Muscle layer of colon (tissue), 2 donors: Measurements from ENCODE around the gene ZAR1.

Source experiments
- H3K27ac ChIP-seq: one replicate; pipeline ENCODE4 v1.7.0; 2013; ENCODE audit warnings: low read depth, mild to moderate bottlenecking, low read length, moderate library complexity
- H3K27me3 ChIP-seq, 2 donors: one replicate each; pipeline ENCODE4 v1.7.0; 2013; ENCODE audit warnings: low read length in 2 of 2, mild to moderate bottlenecking in 2 of 2; ENCODE audit not compliant: insufficient read depth in 2 of 2, control insufficient read depth in 1 of 2
- H3K36me3 ChIP-seq: one replicate; pipeline ENCODE4 v1.7.0; 2013; ENCODE audit warnings: mild to moderate bottlenecking, low read length; ENCODE audit not compliant: insufficient read depth
- H3K4me1 ChIP-seq: one replicate; pipeline ENCODE4 v1.7.0; 2013; ENCODE audit warnings: mild to moderate bottlenecking, low read length; ENCODE audit not compliant: insufficient read depth
- H3K4me3 ChIP-seq, 2 donors: one replicate each; pipeline ENCODE4 v1.7.0; 2013; ENCODE audit warnings: low read length in 2 of 2, low read depth in 1 of 2, mild to moderate bottlenecking in 1 of 2, moderate library complexity in 1 of 2
- H3K9ac ChIP-seq: one replicate; pipeline ENCODE4 v1.7.0; 2013; ENCODE audit warnings: low read length
- H3K9me3 ChIP-seq: one replicate; pipeline ENCODE4 v1.7.0; 2013; ENCODE audit warnings: mild to moderate bottlenecking, low read length
- donor health status: abdominal sarcoma.
- donor health status: Adenocarcinoma of cecum.

ZAR1 gene

GRCh38 chr4:48491514-48492176 is 1.6 kb downstream of the ZAR1 start:
- Histone ChIP-seq H3K27ac (no peak overlapping the region), H3K27me3 (peaks cover 20 to 42% of the 10 kb centered on the region in 2 donors), H3K36me3 (no peaks in the 10 kb centered on the region), H3K4me1 (no peaks in the 10 kb centered on the region), H3K9ac (no peak overlapping the region), H3K9me3 (no peaks in the 10 kb centered on the region), H3K4me3 (no peak overlapping the region)

DNA sequence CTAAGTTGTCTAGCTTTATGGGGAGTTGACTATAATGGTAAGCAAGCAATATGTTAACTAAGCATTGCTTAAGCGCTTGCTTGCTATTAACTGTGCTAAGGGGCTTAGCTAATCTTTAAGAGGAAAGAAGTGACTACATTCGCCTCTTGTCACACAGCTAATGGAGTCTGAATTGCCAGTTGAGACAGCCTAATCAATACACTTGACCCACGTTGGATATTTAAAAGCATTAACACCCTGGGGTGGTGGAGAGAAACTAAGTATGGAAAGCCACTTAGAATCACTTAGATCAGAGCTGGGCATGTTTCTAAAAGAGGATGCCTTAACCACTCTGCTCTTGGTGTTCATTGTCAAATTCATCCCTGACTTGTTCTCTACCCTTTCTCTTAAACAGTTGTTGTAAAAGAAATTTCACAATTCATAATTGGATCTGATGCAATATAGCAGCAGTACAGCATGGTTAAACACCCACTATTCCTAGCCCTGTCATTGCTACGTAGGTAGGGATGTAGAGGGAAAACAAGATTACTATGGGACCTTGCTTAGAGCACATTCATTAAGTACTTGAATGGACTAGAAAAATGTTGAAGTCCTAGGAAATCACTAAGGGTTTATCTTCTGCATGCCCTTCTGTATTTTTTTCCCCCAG is 3.5 kb downstream of the ZAR1 start:
- Histone ChIP-seq H3K9me3 (no peaks in the 10 kb centered on the region), H3K4me3 (no peak overlapping the region), H3K36me3 (no peaks in the 10 kb centered on the region), H3K4me1 (no peaks in the 10 kb centered on the region), H3K27ac (no peak overlapping the region), H3K9ac (no peak overlapping the region), H3K27me3 (peaks cover 13 to 34% of the 10 kb centered on the region in 2 donors)

- no peak overlapping the region for H3K4me3 ChIP-seq
- peaks cover 11% of the 10 kb centered on the region for H3K36me3 ChIP-seq
- no peak overlapping the region for H3K9ac ChIP-seq
- no peaks in the 10 kb centered on the region for H3K9me3 ChIP-seq
- no peaks in the 10 kb centered on the region for H3K4me1 ChIP-seq
- peaks cover 0 to 11% of the 10 kb centered on the region in 2 donors for H3K27me3 ChIP-seq
- H3K27ac ChIP-seq = no peak overlapping the region
Observed at GRCh38 chr4:48495941-48496340, 5.9 kb downstream of the ZAR1 start.

DNA sequence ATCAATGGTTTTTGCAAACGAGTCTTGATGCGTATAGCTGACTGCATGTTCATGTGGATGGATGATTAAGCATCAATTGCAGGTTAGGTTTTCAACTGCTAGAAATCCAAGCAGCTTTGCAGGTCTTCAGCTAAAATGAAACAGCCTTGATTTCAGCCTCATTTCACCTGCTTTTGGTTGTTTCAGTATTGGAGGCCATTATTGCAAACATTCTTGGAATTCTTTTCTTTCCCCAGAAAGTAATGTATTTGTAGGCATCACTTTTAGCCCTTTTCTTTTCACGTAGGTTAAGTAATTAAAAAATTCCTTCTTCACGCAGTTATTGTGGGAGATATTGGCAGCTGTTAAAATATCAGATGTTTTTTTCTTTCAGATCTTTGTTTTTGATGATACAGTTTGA is 8.8 kb downstream of the ZAR1 start:
- H3K27ac ChIP-seq = no peak overlapping the region
- H3K27me3 ChIP-seq = no peaks in the 10 kb centered on the region
- peaks cover 11% of the 10 kb centered on the region for H3K36me3 ChIP-seq
- H3K9ac ChIP-seq = no peak overlapping the region
- no peaks in the 10 kb centered on the region for H3K9me3 ChIP-seq
- no peaks in the 10 kb centered on the region for H3K4me1 ChIP-seq
- H3K4me3 ChIP-seq = no peak overlapping the region

DNA sequence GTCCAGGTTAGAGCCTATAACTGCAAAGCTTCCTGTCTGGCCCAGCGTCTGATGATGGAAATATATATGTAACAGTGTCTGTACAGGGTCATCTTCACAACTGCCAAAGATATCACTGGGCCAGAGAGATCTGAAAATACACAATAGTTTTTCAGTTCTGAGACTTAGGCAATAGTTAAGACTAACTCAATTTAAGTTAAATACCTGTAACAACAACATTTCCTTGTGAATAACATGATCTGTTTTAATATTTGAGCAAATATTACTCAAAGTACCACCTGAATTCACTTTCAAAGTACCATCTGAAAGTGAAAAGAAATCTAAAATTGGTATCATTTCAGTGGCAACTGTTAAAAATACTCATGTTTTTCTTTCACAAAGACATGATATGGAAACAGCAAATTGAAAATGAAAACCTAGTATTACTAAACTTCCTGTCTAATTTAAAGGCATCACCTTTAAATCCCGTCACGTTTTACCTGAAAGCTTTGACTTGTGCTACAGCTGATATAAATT is 9.6 kb downstream of the ZAR1 start:
- H3K36me3 ChIP-seq = peaks cover 11% of the 10 kb centered on the region
- no peaks in the 10 kb centered on the region for H3K4me1 ChIP-seq
- H3K27ac ChIP-seq = no peak overlapping the region
- no peak overlapping the region for H3K9ac ChIP-seq
- H3K27me3 ChIP-seq = no peaks in the 10 kb centered on the region
- H3K4me3 ChIP-seq = no peak overlapping the region
- H3K9me3 ChIP-seq = no peaks in the 10 kb centered on the region

DNA sequence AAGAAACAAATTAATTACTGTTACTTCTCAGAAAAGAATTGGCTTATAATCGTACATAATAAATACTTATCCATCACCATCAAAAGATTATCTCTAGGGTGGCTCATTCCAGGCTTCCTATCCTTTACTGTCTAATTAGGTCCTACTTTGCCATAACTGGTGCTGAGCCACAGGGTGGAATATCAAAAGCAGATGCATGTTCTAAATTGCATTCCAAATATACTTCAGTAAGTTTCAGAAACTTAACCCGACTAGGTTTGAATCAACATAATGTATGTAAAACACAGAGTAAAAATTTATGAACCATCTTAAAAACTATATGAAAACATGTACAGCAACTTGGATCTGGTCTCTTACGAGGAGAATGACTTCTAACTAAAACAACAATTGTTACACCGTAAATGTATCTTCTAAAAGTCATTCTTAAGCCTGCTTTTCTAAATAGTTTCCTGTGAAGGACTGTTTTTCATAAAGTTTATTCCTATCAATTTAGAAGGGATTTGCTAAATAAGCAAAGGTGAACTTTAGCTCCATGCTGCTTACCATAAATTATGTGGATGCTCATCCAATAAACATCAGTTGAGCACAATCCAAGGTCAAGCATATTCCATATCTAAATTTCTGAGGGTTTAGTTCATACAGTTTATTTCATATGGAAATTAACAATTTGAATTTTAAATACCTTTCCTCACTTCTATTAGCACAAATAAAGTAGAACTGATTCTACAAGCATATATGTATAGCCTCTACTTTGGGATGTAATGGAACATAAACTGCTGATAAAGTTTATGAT is 13.4 kb downstream of the ZAR1 start:
- Histone ChIP-seq H3K27me3 (no peaks in the 10 kb centered on the region), H3K4me1 (no peaks in the 10 kb centered on the region), H3K9me3 (no peaks in the 10 kb centered on the region), H3K4me3 (no peak overlapping the region), H3K27ac (no peak overlapping the region), H3K36me3 (peaks cover 19% of the 10 kb centered on the region), H3K9ac (no peak overlapping the region)

GRCh38 chr4:48504026-48504330 is 13.9 kb downstream of the ZAR1 start:
- peaks cover 24% of the 10 kb centered on the region for H3K36me3 ChIP-seq
- H3K9ac ChIP-seq = no peak overlapping the region
- no peak overlapping the region for H3K27ac ChIP-seq
- no peak overlapping the region for H3K4me3 ChIP-seq
- H3K9me3 ChIP-seq = no peaks in the 10 kb centered on the region
- H3K27me3 ChIP-seq = no peaks in the 10 kb centered on the region
- H3K4me1 ChIP-seq = no peaks in the 10 kb centered on the region

DNA sequence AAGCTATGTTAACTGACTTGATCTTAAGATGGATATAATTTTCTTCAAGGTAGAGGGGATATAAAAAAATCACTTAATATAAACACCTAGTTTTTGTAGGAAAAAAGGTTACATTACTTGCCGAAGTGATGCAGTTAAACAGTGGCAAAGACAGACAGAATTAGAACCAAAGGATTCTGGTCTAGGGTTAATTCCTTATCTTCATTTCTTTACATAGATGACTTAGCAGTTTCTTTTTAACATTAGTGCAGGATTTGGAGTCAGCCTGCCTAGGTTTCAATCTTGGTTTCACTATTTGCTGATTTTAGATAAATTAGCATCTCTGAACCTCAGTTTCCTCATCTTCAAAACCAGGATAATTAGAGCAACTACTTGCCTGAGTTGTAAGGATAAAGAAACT is 14.3 kb downstream of the ZAR1 start:
- Histone ChIP-seq H3K27me3 (no peaks in the 10 kb centered on the region), H3K9ac (no peak overlapping the region), H3K4me3 (no peak overlapping the region), H3K27ac (no peak overlapping the region), H3K36me3 (peaks cover 24% of the 10 kb centered on the region), H3K4me1 (no peaks in the 10 kb centered on the region), H3K9me3 (no peaks in the 10 kb centered on the region)

DNA sequence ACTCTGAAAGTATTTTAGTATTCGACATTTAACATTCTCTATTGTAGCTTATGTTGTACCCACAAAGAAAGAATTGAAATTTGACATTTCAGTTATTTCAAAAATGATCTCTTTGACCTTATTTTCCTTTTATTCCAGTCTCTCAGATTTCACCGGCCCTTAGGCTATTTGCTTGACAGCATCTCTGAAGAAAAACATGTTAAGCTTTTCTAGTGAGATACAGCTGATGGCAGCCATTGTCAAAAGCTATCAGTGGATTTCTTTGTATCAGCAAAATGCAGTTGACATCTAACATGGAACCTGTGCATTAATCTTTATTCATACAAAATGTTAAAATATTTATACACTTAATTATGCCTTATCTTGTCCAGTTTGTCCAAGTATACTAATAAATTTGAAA is 16.7 kb downstream of the ZAR1 start:
- Histone ChIP-seq H3K27ac (no peak overlapping the region), H3K36me3 (peaks cover 32% of the 10 kb centered on the region), H3K9me3 (no peaks in the 10 kb centered on the region), H3K4me3 (no peak overlapping the region), H3K9ac (no peak overlapping the region), H3K4me1 (no peaks in the 10 kb centered on the region), H3K27me3 (no peaks in the 10 kb centered on the region)

- H3K9ac ChIP-seq = no peak overlapping the region
- no peaks in the 10 kb centered on the region for H3K9me3 ChIP-seq
- H3K27me3 ChIP-seq = no peaks in the 10 kb centered on the region
- H3K36me3 ChIP-seq = peaks cover 54% of the 10 kb centered on the region
- no peak overlapping the region for H3K27ac ChIP-seq
- no peaks in the 10 kb centered on the region for H3K4me1 ChIP-seq
- H3K4me3 ChIP-seq = no peak overlapping the region
Observed at GRCh38 chr4:48509543-48509942, 19.5 kb downstream of the ZAR1 start.

DNA sequence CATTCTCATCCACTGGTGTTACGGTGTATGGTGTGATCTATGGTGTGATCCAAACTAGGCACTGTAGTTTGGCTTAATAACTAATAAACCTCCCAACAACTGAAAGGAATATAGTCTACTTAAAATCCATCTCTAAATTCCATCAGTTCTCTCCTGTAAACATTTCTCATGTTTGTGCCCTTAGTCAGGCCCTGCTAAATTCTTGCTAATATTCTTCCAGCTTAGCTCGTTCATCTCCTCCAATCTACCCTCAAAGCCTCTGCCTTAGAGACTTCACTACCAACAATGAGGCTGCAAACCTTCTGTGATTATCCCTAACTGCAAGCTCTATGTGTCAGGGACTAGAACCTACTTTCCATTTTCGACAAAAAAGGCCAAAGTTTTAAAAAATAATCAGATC is 28.1 kb downstream of the ZAR1 start:
- Histone ChIP-seq H3K36me3 (peaks cover 48% of the 10 kb centered on the region), H3K27me3 (no peaks in the 10 kb centered on the region), H3K27ac (no peak overlapping the region), H3K9ac (no peak overlapping the region), H3K4me3 (no peak overlapping the region), H3K4me1 (no peaks in the 10 kb centered on the region), H3K9me3 (no peaks in the 10 kb centered on the region)
